GM10248 (cell line): Measurements from ENCODE around the gene CBFA2T3.

Experiments used
- CTCF ChIA-PET: fragments of 300-600 bp; sonication (Branson Sonifier 250); formaldehyde crosslinking; extraction: SDS; loops from one replicate; lab custom pipeline; 2021; ENCODE audit warnings: antibody characterized with exemption; lab: Yijun Ruan, JAX
- POLR2A ChIA-PET: fragments of 350-650 bp; sonication (Branson Sonifier 250); formaldehyde crosslinking; extraction: SDS; loops from one replicate; lab custom pipeline; 2020; ENCODE audit warnings: antibody characterized with exemption; lab: Yijun Ruan, JAX
- DNase-seq: peaks from one replicate; pipeline ENCODE4 v3.0.0; 2012; ENCODE audit errors: extremely low spot score
- CTCF ChIP-seq: IDR thresholded peaks from 2 replicates; pipeline ENCODE4 v1.5.1; 2012; ENCODE audit warnings: mild to moderate bottlenecking, low read depth; ENCODE audit errors: extremely low read depth, missing control alignments, control extremely low read depth

CBFA2T3 gene

GRCh38 chr16:88943741-88944140 is 33.3 kb downstream of the CBFA2T3 start:
- POLR2A ChIA-PET, result interaction anchor here (0.7 kb wide), 1 partner anchor 32 kb away, joined by 7 read pairs; no protein-coding TSS in a partner anchor
- no peak for DNase-seq
- CTCF ChIA-PET, result interaction anchor here (1.5 to 4.3 kb wide), 2 partner anchors 224 to 272 kb away, joined by 4 to 31 read pairs; no protein-coding TSS in a partner anchor
- no peak for TF ChIP-seq CTCF

- no peak for TF ChIP-seq CTCF
- POLR2A ChIA-PET, result no interaction called here
- CTCF ChIA-PET, result interaction anchor here (0.9 to 4.3 kb wide), 5 partner anchors 14 to 273 kb away, joined by 3 to 31 read pairs (median 4); no protein-coding TSS in a partner anchor
- DNase-seq, result no peak
These were observed 33.8 kb downstream of the CBFA2T3 start for GRCh38 chr16:88943131-88943664.

- DNase-seq, result peak; percentile 89
- POLR2A ChIA-PET, result no interaction called here
- TF ChIP-seq CTCF, result peak; percentile 79
- CTCF ChIA-PET, result interaction anchor here (0.9 to 4.3 kb wide), 10 partner anchors 12 to 274 kb away, joined by 3 to 31 read pairs (median 4); no protein-coding TSS in a partner anchor
These were observed 34.8 kb downstream of the CBFA2T3 start for GRCh38 chr16:88941913-88942909.

GRCh38 chr16:88940862-88941817 is 35.9 kb downstream of the CBFA2T3 start:
- ChIA-PET POLR2A (no interaction called here), CTCF (interaction anchor here (0.6 to 4.3 kb wide), 14 partner anchors 11 to 275 kb away, joined by 3 to 31 read pairs (median 3); partner anchors contain the start of gene CDH15)
- peak; percentile 78 for DNase-seq
- TF ChIP-seq CTCF, result peak; percentile 14

- peak; percentile 64 for DNase-seq
- no peak for TF ChIP-seq CTCF
- POLR2A ChIA-PET, result no interaction called here
- CTCF ChIA-PET, result interaction anchor here (1.0 to 4.3 kb wide), 8 partner anchors 10 to 276 kb away, joined by 3 to 31 read pairs (median 3); partner anchors contain the start of gene CDH15
These were observed 36.8 kb downstream of the CBFA2T3 start for GRCh38 chr16:88939972-88940861.
